ENCODE measurements around the gene RPTN. TPM values are rescaled to one million over a fixed set of nuclear protein-coding genes. Genes with fewer than 3 reads are reported as not detected.
"Not testable (repeated sequence)": the region's sequence is repeated elsewhere in the genome, so short reads cannot be mapped to it uniquely, and the experiment has no call there.

The RPTN gene
- total RNA-seq, 2 experiments from 2014 or later: not detected

DNA sequence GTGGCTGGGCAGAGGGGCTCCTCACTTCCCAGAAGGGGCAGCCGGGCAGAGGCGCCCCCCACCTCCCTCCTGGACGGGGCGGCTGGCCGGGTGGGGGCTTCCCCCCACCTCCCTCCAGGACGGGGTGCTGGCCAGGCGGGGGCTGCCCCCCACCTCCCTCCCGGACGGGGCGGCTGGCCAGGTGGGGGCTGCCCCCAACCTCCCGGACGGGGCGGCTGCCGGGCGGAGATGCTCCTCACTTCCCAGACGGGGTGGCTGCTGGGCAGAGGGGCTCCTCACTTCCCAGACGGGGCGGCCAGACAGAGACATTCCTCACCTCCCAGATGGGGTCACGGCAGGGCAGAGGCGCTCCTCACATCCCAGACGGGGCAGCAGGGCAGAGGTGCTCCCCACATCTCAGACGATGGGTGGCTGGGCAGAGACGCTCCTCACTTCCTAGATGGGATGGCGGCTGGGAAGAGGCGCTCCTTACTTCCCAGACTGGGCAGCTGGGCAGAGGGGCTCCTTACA lies 14.3 kb downstream of the RPTN start:
- not testable (repeated sequence) for H3K4me1 Mint-ChIP-seq, H3K4me3 Mint-ChIP-seq, DNase-seq, H3K36me3 Mint-ChIP-seq, H3K27ac Mint-ChIP-seq
- Mint-ChIP-seq H3K27me3 (peaks cover 33% of the 10 kb centered on the region), H3K9me3 (peaks cover 20% of the 10 kb centered on the region)

DNA sequence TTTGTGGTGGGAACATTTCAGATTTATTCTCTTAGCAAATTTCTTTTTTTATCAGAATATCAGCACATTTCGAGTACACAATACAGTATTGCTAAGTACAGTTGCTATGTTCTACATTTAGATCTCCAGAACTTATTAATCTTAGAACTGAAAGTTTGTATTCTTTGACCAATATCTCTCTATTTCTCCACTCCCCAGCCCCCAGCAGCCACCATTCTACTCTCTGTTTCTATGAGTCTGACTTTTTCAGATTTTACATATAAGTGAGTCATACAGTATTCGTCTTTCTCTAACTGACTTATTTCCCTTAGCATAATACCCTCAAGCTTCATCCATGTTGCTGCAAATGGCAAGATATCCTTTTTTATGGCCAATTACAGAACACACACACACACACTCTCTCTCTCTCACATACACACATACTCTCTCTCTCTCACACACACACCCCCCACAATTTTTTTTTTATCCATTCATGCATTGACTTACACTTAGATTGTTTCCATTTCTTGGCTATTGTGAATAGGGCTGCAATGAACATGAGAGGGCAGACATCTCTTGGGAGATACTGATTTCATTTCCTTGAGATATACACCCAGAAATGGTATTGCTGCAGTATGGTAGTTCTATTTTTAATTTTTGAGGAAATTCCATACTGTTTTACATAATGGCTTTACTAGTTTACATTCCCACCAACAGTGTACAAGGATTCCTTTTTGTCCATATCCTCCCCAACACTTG lies 15.7 kb downstream of the RPTN start:
- H3K27ac Mint-ChIP-seq: no peak overlapping the region
- peak; percentile 26 for DNase-seq

DNA sequence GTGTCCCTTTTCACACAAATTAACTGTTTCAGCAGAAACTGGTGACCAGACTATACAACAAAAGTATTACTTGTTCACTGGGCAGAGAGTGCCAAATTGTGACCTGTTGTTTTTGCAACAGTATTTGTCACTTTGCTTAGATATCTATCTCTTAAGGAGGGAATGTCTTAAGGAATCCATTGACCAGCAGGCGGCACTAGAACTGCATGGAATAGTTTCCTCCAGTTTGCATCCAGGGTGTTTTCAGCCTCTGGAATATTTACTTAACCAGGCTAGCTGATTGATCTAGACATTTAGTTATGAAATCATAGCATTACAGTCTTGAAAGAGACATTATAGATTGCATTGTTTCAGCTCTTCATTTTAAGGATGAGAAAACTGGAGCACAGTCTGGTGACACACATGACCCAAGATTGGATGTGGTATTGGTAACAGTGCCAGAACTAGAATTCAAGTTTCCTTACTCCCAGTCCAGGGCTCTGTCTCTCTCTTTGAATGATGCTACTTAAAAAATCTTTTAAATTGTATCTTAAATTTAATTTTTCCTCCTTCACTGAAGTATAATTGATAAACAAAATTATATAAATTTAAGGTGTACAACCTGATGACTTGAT lies 16.9 kb downstream of the RPTN start:
- Mint-ChIP-seq H3K27ac (no peak overlapping the region), H3K27me3 (peaks cover 45% of the 10 kb centered on the region), H3K4me3 (no peak overlapping the region), H3K4me1 (peaks cover 7% of the 10 kb centered on the region), H3K9me3 (peaks cover 9% of the 10 kb centered on the region), H3K36me3 (no peaks in the 10 kb centered on the region)
- DNase-seq: no peak

More for the DNA sequence above, 15.7 kb downstream of the RPTN start:
- Mint-ChIP-seq H3K4me3 (no peak overlapping the region), H3K4me1 (peaks cover 7% of the 10 kb centered on the region), H3K9me3 (peaks cover 11% of the 10 kb centered on the region), H3K36me3 (no peaks in the 10 kb centered on the region), H3K27me3 (peaks cover 45% of the 10 kb centered on the region)

DNA sequence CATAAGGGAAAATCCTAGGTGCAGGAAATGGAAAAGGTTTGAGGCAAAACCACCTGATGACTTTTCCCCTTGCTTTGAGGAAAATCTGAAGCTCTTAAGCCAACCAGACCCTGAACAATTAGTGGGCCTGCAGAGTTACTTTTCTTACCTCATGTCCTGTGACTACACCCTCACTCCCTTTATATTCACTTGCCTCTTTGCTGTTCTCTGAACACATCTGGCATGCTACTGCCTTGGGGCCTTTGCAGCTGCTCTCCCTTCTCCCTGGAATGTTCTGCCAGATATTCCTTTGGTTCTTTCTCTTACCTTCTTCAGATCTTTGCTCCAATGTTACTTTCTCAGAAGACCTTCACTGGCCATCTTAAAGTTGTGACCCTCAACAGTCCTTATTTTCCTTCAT lies 21.8 kb downstream of the RPTN start:
- no peaks in the 10 kb centered on the region for H3K36me3 Mint-ChIP-seq
- H3K27ac Mint-ChIP-seq: no peak overlapping the region
- H3K9me3 Mint-ChIP-seq: peaks cover 9% of the 10 kb centered on the region
- H3K4me1 Mint-ChIP-seq: no peaks in the 10 kb centered on the region
- no peak for DNase-seq
- H3K4me3 Mint-ChIP-seq: no peak overlapping the region
- peaks cover 55% of the 10 kb centered on the region for H3K27me3 Mint-ChIP-seq

DNA sequence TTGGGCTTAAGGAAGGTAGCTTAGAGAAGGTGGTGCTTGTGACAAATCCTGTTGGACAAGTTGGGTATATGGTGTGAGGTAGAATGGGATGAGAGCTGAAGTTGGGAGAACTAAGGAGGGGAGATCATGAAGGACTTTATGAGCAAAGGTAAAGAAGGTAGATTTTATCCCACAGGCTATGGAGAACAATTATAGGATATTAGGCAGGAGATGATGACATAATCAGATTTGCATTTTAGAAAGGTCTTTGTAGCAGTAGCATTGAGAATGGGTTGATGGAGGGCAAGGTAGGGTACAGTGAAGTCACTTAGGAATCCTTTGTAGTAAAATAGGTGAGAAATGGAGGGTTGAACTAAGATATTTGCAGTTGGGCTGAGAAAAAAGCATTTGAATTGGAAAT lies 28.8 kb downstream of the RPTN start:
- peaks cover 7% of the 10 kb centered on the region for H3K4me1 Mint-ChIP-seq
- no peaks in the 10 kb centered on the region for H3K36me3 Mint-ChIP-seq
- peaks cover 66% of the 10 kb centered on the region for H3K27me3 Mint-ChIP-seq

DNA sequence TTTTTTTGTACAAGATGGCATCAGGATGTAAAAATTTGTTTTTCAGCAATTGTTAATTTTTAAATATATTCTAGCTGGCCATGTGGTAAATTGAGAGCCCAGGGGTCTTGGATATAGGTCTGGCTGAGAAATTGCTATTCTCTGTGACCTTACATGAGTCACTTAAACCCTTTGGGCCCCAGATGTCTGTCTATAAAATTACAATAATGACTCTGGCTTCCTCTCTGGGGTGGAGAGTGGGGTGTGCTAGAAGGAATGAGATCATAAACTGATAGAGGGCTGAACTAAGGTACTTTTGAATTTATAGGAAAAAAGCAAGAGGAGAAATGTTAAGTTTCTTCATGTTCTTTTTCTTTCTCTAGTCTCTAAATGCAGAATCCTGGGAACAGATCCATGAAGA lies 31.4 kb downstream of the RPTN start:
- no peak for DNase-seq
- Mint-ChIP-seq H3K27ac (no peak overlapping the region), H3K9me3 (peaks cover 4% of the 10 kb centered on the region), H3K27me3 (peaks cover 60% of the 10 kb centered on the region), H3K4me3 (no peak overlapping the region), H3K4me1 (peaks cover 7% of the 10 kb centered on the region), H3K36me3 (no peaks in the 10 kb centered on the region)

More for the DNA sequence above, 28.8 kb downstream of the RPTN start:
- peaks cover 9% of the 10 kb centered on the region for H3K9me3 Mint-ChIP-seq
- H3K4me3 Mint-ChIP-seq: no peak overlapping the region
- H3K27ac Mint-ChIP-seq: no peak overlapping the region
- no peak for DNase-seq

DNA sequence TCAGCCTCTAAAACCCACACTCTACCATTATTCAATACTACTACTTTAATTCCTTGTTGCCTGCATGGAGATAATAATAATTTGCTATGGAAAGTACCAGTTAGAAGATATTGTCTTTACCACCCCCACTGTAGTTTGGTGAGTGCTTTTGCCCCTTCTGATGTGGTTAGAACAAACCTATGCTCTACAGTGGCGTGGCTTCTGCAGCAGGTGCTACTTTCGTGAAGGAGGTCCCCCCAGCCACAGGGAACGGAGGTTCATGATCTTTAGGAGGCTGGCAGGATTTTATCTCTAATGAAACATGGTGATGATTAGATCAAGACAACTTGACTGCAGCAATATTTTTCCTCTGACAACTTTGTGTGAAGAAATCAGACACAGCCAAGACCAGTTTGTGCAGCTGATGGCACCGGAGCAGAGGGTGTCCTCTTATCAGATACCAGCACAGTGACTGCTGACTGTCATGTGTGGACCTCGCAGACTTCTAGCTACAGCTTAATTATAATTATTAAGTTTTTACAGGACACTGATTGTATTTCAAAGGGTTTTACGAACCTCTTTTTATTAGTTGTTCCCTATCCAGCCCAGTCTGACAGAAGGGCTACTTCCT lies 33.1 kb downstream of the RPTN start:
- Mint-ChIP-seq H3K27ac (no peak overlapping the region), H3K4me3 (no peak overlapping the region)
- no peak for DNase-seq

DNA sequence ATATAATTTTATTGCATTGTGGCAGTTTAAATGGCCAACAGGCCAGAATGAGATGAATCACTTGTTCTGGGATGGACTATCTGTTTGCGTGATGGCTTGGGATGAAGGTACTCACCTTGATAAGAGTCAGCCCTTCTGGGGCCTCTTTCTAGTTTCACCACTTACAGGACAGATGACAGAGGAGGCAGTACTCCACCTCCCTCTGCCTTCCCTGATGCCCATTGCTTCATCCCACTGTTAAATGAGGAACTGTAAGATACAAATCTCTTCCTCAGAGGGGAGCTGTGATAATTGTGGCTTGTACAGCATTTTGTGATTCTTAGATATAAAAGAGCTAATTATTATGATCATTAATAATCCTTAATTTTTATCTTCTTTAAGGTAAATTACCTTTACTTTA lies 40.1 kb downstream of the RPTN start:
- Mint-ChIP-seq H3K27ac (no peak overlapping the region), H3K4me3 (no peak overlapping the region), H3K36me3 (no peaks in the 10 kb centered on the region), H3K9me3 (no peaks in the 10 kb centered on the region), H3K4me1 (no peaks in the 10 kb centered on the region), H3K27me3 (peaks cover 43% of the 10 kb centered on the region)
- DNase-seq: no peak

More for the DNA sequence above, 33.1 kb downstream of the RPTN start:
- Mint-ChIP-seq H3K9me3 (no peaks in the 10 kb centered on the region), H3K27me3 (peaks cover 63% of the 10 kb centered on the region), H3K36me3 (no peaks in the 10 kb centered on the region), H3K4me1 (peaks cover 7% of the 10 kb centered on the region)

DNA sequence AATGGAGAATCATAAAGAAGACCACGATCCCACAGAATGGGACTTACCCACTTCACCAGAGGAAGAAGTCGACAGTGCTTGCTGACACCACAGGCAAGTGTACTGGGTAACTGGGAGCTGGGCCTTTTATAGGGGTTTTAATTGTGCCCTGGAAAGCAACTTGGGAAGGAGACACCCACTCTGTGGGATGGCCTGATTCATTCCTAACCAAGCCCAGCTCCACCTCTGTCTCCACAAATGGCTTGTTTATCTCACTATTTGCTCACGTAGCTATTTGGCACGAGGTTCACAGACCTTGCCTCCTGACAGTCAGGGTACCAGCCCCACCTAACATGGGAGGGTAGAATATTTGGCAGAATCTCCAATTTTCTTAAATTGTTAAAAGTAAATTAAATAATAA lies 43.7 kb downstream of the RPTN start, which contains the start of gene TCHH:
TCHH (minus strand) TSS at position 101 of the 400 bp plus-strand sequence. CDS start 1,364 bp downstream, outside the sequence.
- Mint-ChIP-seq H3K9me3 (peaks cover 3% of the 10 kb centered on the region), H3K4me1 (no peaks in the 10 kb centered on the region), H3K4me3 (no peak within 1 kb of the TSS), H3K36me3 (no peaks in the 10 kb centered on the region), H3K27ac (no peak within 1 kb of the TSS), H3K27me3 (peaks cover 31% of the 10 kb centered on the region)
- DNase-seq: no peak

DNA sequence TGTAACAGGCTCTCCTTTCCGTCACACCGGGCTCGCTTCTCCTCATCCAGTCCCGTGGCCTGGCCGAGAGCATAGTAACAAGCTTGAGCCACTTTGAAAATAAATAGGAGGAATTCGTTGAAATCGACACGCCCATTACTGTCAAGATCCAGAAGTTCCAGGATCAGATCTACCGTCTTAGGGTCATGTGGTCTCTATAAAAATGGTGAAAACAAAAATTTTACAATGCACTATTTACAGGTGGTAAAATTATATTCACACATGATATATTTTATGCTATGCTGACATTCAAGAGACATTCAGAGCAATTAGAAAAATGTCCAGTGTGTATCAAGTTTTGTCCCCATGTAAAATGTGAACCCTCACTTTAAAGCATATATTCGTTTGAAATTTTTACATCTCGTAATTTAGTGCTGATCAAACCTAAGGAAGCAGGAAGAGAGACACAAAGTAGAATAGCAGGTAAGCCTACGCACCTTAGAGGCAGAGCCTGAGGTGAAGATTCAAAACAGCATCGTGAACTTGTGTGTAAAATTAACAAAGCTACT lies 46.1 kb downstream of the RPTN start:
- H3K4me3 Mint-ChIP-seq: no peak overlapping the region
- peaks cover 6% of the 10 kb centered on the region for H3K4me1 Mint-ChIP-seq
- H3K27me3 Mint-ChIP-seq: peaks cover 20% of the 10 kb centered on the region
- DNase-seq: no peak
- H3K9me3 Mint-ChIP-seq: peaks cover 3% of the 10 kb centered on the region
- no peak overlapping the region for H3K27ac Mint-ChIP-seq
- peaks cover 4% of the 10 kb centered on the region for H3K36me3 Mint-ChIP-seq

DNA sequence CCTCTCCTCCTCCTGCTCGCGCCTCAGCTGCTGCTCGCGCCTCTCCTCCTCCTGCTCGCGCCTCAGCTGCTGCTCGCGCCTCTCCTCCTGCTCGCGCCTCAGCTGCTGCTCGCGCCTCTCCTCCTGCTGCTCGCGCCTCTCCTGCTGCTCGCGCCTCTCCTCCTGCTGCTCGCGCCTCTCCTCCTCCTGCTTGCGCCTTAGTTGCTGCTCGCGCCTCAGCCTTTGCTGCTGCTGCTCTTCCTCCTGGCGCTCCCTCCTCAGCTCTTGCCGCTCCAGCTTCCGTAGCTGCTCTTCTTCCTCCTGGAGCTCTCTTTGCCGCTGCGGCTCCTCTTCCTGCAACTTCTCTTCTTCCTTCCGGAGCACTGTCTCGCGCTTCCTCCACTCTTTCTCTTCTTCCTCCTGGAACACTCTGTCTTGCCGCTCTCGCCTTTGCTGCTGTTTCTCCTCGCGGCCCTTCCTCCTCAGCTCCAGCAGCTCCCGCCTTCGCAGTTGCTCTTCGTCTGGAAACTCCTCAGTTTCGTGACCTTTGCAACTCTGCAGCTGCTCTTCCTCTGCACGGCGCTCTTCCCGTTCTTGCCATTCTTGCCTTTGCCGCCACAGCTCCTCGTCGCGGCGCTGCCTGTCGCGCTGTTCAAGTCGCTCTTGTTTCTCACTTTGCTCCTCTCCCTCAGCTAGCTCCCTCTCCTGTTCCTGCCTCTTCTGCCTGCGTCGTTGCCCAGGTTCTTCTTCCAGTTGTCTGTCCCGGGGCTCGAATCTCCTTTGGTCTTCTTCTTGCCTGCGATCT lies 46.7 kb downstream of the RPTN start:
- peak; percentile 17 for DNase-seq
- Mint-ChIP-seq H3K9me3 (peaks cover 3% of the 10 kb centered on the region), H3K27ac (no peak overlapping the region), H3K4me1 (peaks cover 6% of the 10 kb centered on the region), H3K27me3 (peaks cover 17% of the 10 kb centered on the region), H3K4me3 (no peak overlapping the region), H3K36me3 (peaks cover 4% of the 10 kb centered on the region)

DNA sequence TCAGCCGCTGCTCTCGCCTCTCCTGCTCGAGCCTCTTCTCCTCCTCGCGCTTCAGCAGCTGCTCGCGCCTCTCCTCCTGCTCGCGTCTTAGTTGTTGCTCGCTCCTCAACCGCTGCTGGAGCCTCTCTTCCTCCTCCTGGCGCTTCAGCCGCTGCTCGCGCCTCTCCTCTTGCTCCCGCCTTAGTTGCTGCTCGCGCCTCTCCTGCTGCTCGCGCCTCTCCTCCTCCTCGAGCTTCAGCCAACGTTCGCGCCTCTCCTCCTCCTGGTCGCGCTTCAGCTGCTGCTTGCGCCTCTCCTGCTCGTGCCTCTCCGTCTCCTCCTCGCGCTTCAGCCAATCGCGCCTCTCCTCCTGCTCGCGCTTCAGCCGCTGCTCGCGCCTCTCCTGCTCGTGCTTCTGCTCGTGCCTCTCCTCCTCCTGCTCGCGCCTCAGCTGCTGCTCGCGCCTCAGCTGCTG lies 47.5 kb downstream of the RPTN start:
- H3K27me3 Mint-ChIP-seq: peaks cover 9% of the 10 kb centered on the region
- peaks cover 4% of the 10 kb centered on the region for H3K36me3 Mint-ChIP-seq
- H3K4me1 Mint-ChIP-seq: peaks cover 6% of the 10 kb centered on the region
- H3K9me3 Mint-ChIP-seq: peaks cover 3% of the 10 kb centered on the region
- H3K27ac Mint-ChIP-seq: no peak overlapping the region
- H3K4me3 Mint-ChIP-seq: no peak overlapping the region
- peak; percentile 51 for DNase-seq

DNA sequence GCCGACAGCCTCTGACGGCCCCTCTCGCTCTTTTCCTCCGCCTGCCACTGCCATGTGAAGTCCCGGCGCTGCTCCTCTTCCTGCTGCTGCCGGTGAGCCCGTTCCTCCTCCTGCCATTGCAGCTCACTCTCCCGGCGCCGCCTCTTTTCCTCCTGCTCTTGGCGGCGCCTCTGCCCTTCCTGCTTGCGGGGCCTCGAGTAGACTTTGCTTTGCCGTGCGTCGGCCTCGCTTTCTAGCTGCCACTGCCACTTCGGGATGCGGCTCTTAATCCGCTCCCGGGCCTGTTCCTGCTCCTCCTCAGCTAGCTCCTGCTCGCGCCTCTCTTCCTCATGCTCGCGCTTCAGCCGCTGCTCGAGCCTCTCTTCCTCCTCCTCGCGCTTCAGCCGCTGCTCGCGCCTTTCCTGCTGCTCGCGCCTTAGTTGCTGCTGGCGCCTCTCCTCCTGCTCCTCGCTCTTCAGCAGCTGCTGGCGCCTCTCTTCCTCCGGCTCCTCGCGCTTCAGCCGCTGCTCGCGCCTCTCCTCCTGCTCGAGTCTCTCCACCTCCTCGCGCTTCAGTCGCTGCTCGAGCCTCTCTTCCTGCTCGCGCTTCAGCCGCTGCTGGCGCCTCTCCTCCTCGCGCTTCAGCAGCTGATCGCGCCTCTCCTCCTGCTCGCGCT lies 48.0 kb downstream of the RPTN start:
- Mint-ChIP-seq H3K4me3 (no peak overlapping the region), H3K27me3 (peaks cover 4% of the 10 kb centered on the region), H3K27ac (no peak overlapping the region)

DNA sequence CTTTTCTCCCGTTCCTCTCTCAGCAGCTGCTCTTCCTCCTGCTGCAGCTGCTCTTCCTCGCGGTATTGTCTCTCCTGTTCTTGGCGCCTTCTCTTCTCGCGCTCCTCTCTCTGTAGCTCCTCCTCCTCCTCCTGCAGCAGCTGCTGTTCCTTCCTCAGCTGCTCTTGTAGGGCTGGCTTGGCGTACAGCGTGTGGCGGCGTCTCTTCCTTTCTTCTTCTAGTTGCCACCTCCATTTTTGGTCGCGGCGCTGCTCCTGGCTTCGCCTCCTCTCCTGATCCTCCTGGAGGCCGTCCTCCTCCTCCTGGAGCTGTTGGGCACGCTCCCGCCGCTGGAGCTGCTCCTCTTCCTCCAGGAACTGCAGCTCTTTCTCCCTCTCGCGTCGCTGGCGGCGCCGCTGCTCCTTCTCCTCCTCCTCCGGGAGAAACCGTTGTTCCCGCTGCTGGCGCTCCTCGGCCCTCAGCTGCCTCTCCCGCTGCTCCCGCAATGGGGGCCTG lies 48.6 kb downstream of the RPTN start:
- H3K4me1 Mint-ChIP-seq: peaks cover 6% of the 10 kb centered on the region
- DNase-seq: peak; percentile 32
- peaks cover 3% of the 10 kb centered on the region for H3K9me3 Mint-ChIP-seq
- H3K27ac Mint-ChIP-seq: no peak overlapping the region
- peaks cover 4% of the 10 kb centered on the region for H3K36me3 Mint-ChIP-seq
- peaks cover under 1% of the 10 kb centered on the region for H3K27me3 Mint-ChIP-seq
- H3K4me3 Mint-ChIP-seq: no peak overlapping the region

More for the DNA sequence above, 48.0 kb downstream of the RPTN start:
- Mint-ChIP-seq H3K9me3 (peaks cover 3% of the 10 kb centered on the region), H3K4me1 (peaks cover 6% of the 10 kb centered on the region), H3K36me3 (peaks cover 4% of the 10 kb centered on the region)
- DNase-seq: peak; percentile 44

Data from activated naive CD8-positive, alpha-beta T cell treated with anti-CD3 and anti-CD28 coated beads for 36 hours (primary cell).